VCaP (cell line): Measurements from ENCODE around the gene RBBP8.
"Not testable (repeated sequence)": the region's sequence is repeated elsewhere in the genome, so short reads cannot be mapped to it uniquely, and the experiment has no call there.

Experiments
- H3K27ac ChIP-seq: fragments of 450-650 bp; 2 replicates; pipeline ENCODE4 v1.5.1; 2017
- CTCF ChIP-seq: fragments of 450-650 bp; conservative IDR thresholded peaks from 2 replicates; pipeline ENCODE4 v1.5.1; 2017; ENCODE audit warnings: mild to moderate bottlenecking, moderate library complexity

The RBBP8 gene

GRCh38 chr18:22943847-22944246 lies 10.7 kb downstream of the RBBP8 start:
- no peak overlapping the region for H3K27ac ChIP-seq
- no peak for TF ChIP-seq CTCF

- no peak overlapping the region for H3K27ac ChIP-seq
- no peak for TF ChIP-seq CTCF
These were observed 13.1 kb downstream of the RBBP8 start for GRCh38 chr18:22946217-22946616.

GRCh38 chr18:22946846-22947245 lies 13.7 kb downstream of the RBBP8 start:
- TF ChIP-seq CTCF, result no peak
- H3K27ac ChIP-seq, result no peak overlapping the region

- TF ChIP-seq CTCF, result no peak
- H3K27ac ChIP-seq, result no peak overlapping the region
These were observed 18.7 kb downstream of the RBBP8 start for GRCh38 chr18:22951823-22952222.

- H3K27ac ChIP-seq, result no peak overlapping the region
- TF ChIP-seq CTCF, result no peak
These were observed 19.4 kb downstream of the RBBP8 start for GRCh38 chr18:22952525-22952924.

- not testable (repeated sequence) for H3K27ac ChIP-seq
These were observed 20.9 kb downstream of the RBBP8 start for GRCh38 chr18:22953982-22954381.

- no peak for TF ChIP-seq CTCF
- no peak overlapping the region for H3K27ac ChIP-seq
These were observed 23.1 kb downstream of the RBBP8 start for GRCh38 chr18:22956226-22956625.

GRCh38 chr18:22961156-22961555 lies 28.0 kb downstream of the RBBP8 start:
- H3K27ac ChIP-seq, result no peak overlapping the region
- TF ChIP-seq CTCF, result no peak
